GM19463 (cell line): ENCODE measurements around the gene TULP1.
"Not testable (repeated sequence)": the region's sequence is repeated elsewhere in the genome, so short reads cannot be mapped to it uniquely, and the experiment has no call there.

ENCODE experiments used
- ATAC-seq: cut with Tn5 transposase; IDR thresholded peaks from one replicate; pipeline ENCODE4 v1.9.1; 2021; ENCODE audit warnings: mild to moderate bottlenecking, moderate library complexity; ENCODE audit not compliant: unreplicated experiment

The TULP1 gene

DNA sequence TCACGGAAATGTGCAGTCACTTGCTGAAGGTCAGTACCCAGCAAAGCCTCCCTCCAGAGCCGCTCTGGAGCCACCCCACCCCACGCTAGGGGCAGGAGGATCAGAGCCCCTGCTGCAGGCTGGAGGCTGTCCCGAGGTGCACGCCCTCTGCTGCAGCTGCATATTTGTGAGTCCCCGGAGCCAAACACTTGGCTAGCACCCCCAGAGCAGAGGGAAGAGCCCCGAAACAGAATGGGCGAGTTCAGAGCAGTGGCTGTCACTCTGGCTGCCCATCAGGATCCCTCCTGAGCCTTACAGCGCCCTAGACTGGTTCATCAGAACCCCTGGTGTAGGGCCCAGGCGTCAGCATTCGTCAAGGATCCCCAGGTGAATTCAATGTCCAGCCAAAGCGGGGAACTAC is 9.5 kb upstream of the TULP1 start:
- no peak for ATAC-seq

DNA sequence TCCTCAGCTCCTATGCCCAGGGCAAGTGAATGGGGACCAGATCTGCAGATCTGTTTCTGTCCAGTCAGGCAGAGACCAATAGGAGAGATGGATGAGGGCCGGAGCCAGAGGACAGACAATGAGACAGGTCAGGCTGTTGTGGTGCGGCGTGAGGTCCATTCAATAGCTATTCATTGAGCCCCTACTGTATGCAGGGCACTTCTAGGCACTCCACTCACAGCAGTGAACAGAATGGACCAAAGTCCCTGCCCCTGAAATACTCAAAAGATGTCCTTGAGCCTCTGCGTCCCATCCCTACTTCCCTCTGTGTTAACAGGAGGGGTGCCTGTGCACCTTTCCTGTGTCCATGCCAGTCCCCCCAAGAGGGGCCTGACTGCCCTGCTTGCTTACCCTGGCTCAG is 8.5 kb upstream of the TULP1 start:
- no peak for ATAC-seq

DNA sequence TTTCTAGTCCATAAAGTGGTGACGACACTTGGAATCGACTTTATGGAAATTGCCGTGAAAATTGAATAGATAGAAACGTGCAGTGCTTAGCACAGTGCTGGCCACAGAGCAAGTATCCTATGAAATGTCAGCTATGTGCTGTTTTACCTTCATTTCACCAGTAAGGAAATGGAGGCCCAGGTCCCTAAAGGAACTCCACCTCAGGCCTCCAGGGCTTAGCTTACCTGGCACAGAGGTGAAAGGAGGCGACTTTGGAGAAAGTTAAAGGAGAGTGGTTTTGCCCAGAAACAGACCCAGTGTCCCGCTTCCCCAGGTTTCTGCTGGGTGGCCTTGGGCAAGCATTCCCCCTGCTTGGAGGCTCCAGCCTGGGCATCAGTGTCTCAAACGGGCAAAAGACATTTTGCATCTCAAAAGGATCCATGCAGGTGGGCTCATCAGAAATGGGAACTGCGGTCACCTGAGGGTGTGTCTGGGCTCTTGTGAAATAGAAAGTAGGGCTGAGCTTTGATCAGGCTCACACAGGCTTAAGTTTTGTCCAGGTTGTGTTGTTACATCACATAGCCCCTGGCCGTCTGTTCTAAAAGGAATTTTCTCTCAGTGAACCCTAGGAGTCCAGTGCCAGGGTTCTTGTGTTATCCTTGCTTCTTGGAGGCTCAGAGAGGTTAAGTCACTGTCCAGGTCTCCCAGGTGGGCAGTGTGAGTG is 6.8 kb upstream of the TULP1 start:
- no peak for ATAC-seq

- no peak for ATAC-seq
Measured at GRCh38 chr6:35518566-35519312, 6.0 kb upstream of the TULP1 start.

DNA sequence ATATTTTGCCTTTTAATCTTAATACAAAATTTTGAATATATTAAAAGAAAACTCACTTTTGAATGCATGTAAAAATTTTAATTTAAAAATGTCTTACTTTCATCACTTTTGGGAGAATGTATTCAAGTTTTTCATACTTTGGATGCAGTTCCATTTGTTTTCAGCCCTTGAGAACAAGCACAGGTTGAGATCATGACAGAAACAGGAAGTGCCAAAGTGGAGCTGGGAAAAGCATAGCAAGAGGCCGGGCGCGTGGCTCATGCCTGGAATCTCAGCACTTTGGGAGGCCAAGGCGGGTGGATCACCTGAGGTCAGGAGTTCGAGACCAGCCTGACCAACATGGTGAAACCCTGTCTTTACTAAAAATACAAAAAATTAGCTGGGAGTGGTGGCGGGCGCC is 5.3 kb upstream of the TULP1 start:
- not testable (repeated sequence) for ATAC-seq

DNA sequence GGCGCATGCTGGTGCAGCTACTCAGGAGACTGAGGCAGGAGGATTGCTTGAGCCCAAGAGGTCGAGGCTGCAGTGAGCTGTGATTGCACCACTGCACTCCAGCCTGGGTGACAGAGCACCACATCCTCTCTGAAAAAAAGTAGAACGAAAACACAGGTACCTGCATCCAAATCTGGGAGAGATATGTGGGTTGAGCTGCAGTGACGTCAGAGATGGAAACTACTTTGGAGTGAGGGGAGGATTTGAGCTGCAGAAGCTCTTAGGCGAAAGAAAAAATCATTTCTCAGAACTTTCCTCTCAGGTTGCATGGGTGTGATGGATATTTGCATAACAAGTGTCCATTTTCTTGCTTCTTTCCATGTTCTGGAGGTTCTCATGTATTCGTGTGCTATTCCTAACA is 4.0 kb upstream of the TULP1 start:
- ATAC-seq = no peak

DNA sequence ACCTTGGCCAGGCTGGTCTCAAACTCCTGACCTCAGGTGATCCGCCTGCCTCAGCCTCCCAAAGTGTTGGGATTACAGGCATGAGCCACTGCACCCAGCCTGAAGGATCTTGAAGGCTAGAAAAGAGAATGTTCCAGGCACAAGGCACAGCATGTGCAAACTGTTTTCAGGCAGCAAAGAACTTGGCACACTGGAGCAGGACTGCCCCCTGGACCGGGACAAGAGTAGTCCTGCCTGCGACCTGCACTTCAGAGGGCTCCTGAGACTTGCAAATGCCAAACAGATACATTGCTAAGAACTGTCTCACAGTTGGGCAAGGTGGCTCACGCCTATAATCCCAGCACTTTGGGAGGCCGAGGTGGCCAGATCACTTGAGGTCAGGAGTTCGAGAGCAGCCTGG is 3.2 kb upstream of the TULP1 start:
- not testable (repeated sequence) for ATAC-seq

DNA sequence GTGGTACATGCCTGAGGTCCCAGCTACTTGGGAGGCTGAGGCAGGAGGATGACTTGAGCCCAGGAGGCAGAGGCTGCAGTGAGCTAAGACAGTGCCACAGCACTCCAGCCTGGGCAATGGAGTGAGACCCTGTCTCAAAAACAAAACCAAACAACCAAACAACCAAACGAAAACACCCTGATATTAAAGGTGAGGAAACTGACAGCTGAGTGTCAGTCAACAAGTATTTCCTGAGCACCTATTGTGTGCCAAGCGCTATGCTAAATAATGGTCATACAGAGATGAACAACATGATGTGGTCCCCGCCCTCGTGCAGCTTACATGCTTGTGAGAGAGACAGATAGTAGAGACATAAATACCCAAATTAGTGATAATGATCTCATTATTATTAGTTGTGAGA is 1.9 kb upstream of the TULP1 start:
- no peak for ATAC-seq

DNA sequence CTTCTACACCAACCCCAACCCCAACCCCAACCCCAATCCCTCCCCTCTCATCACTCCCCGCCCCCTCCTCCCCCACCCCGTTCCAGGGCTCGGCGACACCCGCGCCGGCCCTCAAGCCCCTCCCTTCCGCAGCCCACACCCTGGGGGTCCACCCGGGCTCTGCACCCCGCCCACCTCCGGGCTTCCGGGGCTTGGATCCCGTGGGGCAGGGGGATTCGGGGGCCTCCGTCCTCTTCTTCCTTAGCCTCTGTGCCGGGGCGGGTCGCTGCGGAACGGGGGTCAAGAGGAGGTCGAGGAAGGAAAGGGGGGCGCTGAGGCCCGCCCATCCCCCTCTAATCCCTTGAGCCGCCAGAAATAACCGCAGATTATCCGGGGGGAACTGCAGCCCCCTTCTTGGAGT is 690 bp downstream of the TULP1 start:
- ATAC-seq = no peak

DNA sequence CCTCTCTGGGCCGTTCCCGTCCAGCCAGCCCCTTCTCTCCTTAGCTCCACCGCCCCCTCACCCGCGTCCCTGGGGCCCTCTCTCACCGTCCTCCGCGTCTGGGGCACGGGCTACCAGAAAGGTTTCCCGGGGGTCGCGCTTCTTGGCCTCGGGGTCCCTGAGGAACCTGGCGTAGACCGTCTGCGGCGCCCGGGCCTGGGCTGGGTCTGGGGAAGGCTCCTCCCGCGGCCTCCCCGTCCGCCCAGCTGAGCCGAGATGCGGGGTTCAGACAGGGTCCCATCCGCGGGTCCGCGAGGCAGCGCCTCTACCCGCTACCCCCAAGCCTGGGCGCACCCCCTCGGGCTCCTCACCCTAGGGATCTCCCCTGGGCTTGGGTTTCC is 1.1 kb downstream of the TULP1 start:
- no peak for ATAC-seq

DNA sequence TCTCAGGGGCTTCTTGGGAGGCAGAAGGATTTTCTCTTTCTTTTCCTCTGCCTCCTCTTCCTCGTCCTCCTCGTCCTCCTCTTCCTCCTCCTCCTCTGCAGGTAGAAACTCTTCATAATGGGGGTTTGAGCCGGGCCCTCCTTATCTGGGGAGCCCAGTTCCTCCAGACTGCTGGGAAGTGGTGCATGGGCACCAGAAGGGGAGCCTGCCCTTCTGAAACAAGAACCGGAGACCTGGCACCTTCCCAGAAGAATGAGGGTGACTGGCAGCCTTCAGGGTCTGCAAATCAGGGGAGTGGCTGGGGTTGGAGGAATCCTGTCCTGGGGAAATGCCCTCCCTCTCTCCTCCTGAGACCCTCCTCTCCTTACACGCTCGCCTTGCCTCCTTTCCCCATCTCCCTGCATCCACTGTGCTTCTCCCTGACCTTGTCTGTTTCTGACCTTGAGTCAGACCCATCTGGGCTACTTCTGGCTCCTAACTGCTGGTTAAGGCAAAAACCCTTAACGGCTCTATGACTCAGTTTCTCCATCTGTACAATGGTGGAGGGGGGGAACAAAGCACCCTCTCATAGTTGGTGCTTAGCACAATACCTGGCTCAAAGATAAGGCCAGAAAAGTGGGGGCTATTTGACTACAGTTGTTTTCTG is 1.7 kb downstream of the TULP1 start:
- ATAC-seq = no peak

DNA sequence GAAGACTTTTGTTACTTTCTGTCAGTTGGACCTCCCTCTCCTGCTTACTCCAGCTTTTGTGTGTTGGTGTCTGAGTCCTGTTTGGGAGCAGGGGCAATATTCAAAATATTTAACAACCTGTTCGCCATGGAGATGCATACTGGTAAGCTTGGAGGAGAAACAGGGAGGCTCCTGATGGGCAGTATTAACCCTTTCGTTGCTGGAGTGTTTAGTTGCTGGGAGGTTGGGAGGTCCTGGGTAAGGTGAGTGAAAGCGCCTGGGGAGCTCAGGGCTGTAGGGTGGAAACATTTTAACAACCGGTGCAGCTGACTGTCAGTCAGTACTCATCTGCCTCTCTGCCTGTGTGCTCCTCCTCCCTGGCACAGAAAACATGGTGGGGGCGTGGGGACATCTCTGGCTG is 4.2 kb downstream of the TULP1 start:
- no peak for ATAC-seq

GRCh38 chr6:35508027-35508426 is 4.7 kb downstream of the TULP1 start:
- ATAC-seq = no peak

DNA sequence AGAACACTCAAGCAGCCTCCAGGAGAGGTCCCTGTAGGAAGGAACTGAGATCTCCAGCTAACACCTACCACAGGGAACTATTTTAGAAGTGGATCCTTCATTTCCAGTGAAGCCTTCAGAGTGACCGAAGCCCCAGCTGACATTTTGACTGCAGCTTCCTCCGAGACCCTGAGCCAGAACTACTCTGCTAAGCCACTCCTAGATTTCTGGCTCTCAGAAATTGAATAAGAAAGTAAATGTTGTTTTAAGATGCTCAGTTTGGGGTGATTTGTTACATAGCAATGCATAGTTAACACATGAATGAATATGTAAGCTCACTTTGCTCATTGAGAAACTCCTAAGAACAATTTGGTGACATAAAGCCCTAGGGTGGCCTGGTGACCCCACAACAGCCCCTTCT is 5.5 kb downstream of the TULP1 start:
- ATAC-seq = no peak

DNA sequence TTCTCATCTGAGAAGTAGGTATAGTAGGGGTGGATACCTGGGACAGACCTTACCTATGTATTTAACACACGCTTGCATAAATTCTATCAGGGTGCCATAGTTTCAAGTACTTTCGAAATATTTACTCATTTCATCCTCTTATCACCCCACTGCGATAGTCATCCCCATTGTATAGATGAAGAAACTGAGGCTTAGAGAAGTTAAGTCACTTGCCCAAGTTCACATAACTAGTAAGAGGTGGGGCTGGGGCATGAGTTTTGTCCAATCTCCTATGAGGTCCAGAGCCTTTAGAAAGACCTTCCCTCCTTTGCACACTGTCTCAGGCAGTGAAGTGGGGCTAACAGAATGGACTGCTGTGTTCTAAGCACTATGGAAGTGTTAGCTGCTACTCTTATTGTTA is 6.2 kb downstream of the TULP1 start:
- ATAC-seq = no peak

DNA sequence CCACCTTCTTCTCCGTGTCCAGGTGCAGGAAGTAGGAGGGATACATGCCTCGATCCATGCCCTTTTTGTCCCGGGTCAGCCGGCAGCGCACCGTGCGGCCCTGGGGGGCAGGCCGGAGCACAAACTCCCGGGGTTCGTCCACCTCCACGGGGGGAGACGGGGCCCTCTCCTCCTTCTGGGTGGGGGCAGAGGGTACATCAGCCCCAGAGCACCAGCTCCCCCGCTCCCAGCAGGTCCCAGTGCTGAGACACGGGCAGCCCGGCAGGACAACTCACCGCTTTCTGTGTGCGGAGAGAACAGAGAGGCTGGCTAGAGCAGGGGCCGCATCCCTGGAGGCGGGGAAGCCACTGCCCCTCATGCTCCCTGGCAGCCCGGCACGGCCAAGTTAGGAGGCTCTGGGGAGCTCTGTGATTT is 6.7 kb downstream of the TULP1 start:
- no peak for ATAC-seq

- no peak for ATAC-seq
Measured at GRCh38 chr6:35503534-35503933, 9.2 kb downstream of the TULP1 start.

DNA sequence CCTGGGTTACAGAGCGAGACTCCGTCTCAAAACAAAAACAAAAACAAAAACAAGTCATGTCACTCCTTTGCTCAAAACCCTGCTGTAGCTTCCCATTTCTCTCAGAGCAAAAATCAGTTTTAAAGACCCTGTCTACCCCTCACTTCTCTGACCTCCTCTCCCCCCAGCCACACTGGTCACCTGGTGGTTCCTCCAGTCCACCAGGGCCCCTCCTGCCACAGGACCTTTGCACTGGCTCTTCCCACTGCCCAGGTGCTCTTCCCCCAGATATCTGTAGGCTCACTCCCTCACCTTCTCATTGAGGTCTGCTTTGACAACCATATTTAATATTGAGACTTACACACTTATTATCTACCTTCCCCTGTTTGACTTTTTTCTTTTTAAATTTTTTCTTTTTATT is 10.9 kb downstream of the TULP1 start:
- ATAC-seq = no peak

GRCh38 chr6:35500782-35501181 is 11.9 kb downstream of the TULP1 start:
- no peak for ATAC-seq

GRCh38 chr6:35499372-35499771 is 13.3 kb downstream of the TULP1 start:
- ATAC-seq = no peak

DNA sequence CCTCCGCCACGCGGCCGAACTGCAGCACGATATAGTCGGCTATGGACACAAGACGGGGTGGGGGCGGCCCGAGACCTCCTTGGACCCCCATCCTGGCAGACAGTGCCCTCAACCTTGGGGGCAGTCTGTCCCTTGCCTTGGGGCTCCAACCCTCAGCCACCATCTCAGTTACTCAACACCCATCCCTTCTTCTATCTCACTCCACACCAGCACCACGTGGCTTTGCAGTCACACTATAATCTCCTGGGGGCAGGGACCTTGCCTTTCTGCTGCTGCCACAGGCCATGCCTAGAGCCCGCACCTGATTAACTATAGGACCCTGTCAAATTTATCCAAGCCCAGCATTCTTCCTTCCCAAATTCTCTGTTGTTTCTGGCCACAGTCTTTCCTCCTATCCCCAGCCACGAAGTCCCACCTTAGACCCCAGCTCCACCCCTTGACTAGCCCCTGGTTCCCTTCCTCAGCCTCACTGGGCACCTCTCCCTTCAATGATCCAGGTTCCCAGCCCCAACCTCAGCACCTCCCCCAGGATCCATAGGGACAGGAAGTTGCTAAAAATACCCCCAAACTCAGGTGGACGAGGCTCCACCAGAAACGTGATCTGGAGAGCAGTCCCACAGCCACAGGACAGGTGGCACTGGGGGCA is 14.2 kb downstream of the TULP1 start:
- ATAC-seq = no peak
